MCF 10A (cell line): ENCODE measurements around the gene HSP90AB1. TPM values are rescaled to one million over a fixed set of nuclear protein-coding genes. Genes with fewer than 3 reads are reported as not detected.
A peak's percentile ranks its signal among the peaks of the same experiment; 100 is the strongest.

Experiments
- BruUV-seq: library from RNA; stranded (reverse); fragments of 400-500 nt; replicated peaks from 2 replicates; lab custom pipeline; 2021; lab: Mats Ljungman, UMichigan
- CTCF ChIA-PET: fragments of 300-600 bp; sonication (Branson Sonifier 250); formaldehyde crosslinking; extraction: SDS; loops from one replicate; lab custom pipeline; 2021; ENCODE audit warnings: antibody characterized with exemption, inconsistent platforms; lab: Yijun Ruan, JAX
- POLR2A ChIA-PET: fragments of 300-600, 350-650 bp; sonication (Branson Sonifier 250); formaldehyde crosslinking; extraction: SDS; loops from one replicate; lab custom pipeline; 2020; ENCODE audit warnings: antibody characterized with exemption, inconsistent platforms; lab: Yijun Ruan, JAX
- DNase-seq: peaks from one replicate; pipeline ENCODE4 v3.0.0-alpha.2; 2018; ENCODE audit not compliant: unreplicated experiment
- H3K27ac Mint-ChIP-seq: one replicate; pipeline ENCODE4 v1.8.0; 2022; ENCODE audit warnings: mild to moderate bottlenecking, low read depth, mixed read lengths; ENCODE audit not compliant: unreplicated experiment
- H3K27me3 Mint-ChIP-seq: one replicate; pipeline ENCODE4 v1.8.0; 2022; ENCODE audit warnings: mixed read lengths; ENCODE audit not compliant: insufficient read depth, unreplicated experiment
- H3K36me3 Mint-ChIP-seq: one replicate; pipeline ENCODE4 v1.8.0; 2022; ENCODE audit warnings: mild to moderate bottlenecking, moderate library complexity, mixed read lengths; ENCODE audit not compliant: insufficient read depth, unreplicated experiment
- H3K4me1 Mint-ChIP-seq: one replicate; pipeline ENCODE4 v1.8.0; 2022; ENCODE audit warnings: mixed read lengths; ENCODE audit not compliant: insufficient read depth, unreplicated experiment
- H3K4me3 Mint-ChIP-seq: one replicate; pipeline ENCODE4 v1.8.0; 2022; ENCODE audit warnings: mild to moderate bottlenecking, moderate library complexity, mixed read lengths; ENCODE audit not compliant: unreplicated experiment
- H3K9me3 Mint-ChIP-seq: one replicate; pipeline ENCODE4 v1.8.0; 2022; ENCODE audit warnings: mixed read lengths; ENCODE audit not compliant: unreplicated experiment
- CTCF ChIP-seq: fragments of 200-600 bp; IDR thresholded peaks from one replicate; pipeline ENCODE4 v1.8.0; 2022; ENCODE audit warnings: antibody characterized with exemption, mild to moderate bottlenecking; ENCODE audit not compliant: unreplicated experiment
- intact Hi-C: fragments of 100-400 bp; cut with micrococcal nuclease; formaldehyde crosslinking; loops from 2 replicates; pipeline ENCODE4 v1.14.1; 2022
- total RNA-seq: library from RNA; stranded (reverse); gene quantifications from 2 replicates; pipeline ENCODE4 v1.2.3, GENCODE V29; 2022

Gene HSP90AB1
- total RNA-seq, 1 experiment from 2014 or later, result 577 TPM

- Mint-ChIP-seq H3K4me3 (no peak overlapping the region), H3K27ac (no peak overlapping the region), H3K9me3 (no peaks in the 10 kb centered on the region), H3K4me1 (peaks cover 56% of the 10 kb centered on the region), H3K36me3 (no peaks in the 10 kb centered on the region), H3K27me3 (no peaks in the 10 kb centered on the region)
- intact Hi-C loops, result no loop called here
- no peak for DNase-seq
- POLR2A ChIA-PET, result interaction anchor here (5.4 kb wide), 1 partner anchor 21 kb away, joined by 62 read pairs; the partner anchor contains the start of gene HSP90AB1
- CTCF ChIA-PET, result interaction anchor here (0.6 to 6.0 kb wide), 9 partner anchors 9 to 172 kb away, joined by 3 to 52 read pairs (median 8); no protein-coding TSS in a partner anchor
- no peak for TF ChIP-seq CTCF
- no TSS peak for BruUV-seq
Measured at GRCh38 chr6:44225579-44226325, 21.1 kb upstream of the HSP90AB1 start.

GRCh38 chr6:44226368-44227147 is 20.3 kb upstream of the HSP90AB1 start:
- ChIA-PET POLR2A (interaction anchor here (1.0 to 1.5 kb wide), 2 partner anchors 18 to 30 kb away, joined by 4 read pairs; no protein-coding TSS in a partner anchor), CTCF (interaction anchor here (0.6 to 6.0 kb wide), 8 partner anchors 9 to 59 kb away, joined by 3 to 52 read pairs (median 8); partner anchors contain the start of gene SLC35B2)
- Mint-ChIP-seq H3K36me3 (no peaks in the 10 kb centered on the region), H3K27ac (peak overlapping the region; percentile 35), H3K4me3 (no peak overlapping the region), H3K9me3 (no peaks in the 10 kb centered on the region), H3K27me3 (no peaks in the 10 kb centered on the region), H3K4me1 (peaks cover 48% of the 10 kb centered on the region)
- no TSS peak for BruUV-seq
- intact Hi-C loops, result no loop called here
- DNase-seq, result no peak
- TF ChIP-seq CTCF, result no peak

- Mint-ChIP-seq H3K27me3 (no peaks in the 10 kb centered on the region), H3K4me3 (no peak overlapping the region), H3K36me3 (no peaks in the 10 kb centered on the region), H3K9me3 (no peaks in the 10 kb centered on the region), H3K4me1 (peaks cover 42% of the 10 kb centered on the region), H3K27ac (peak overlapping the region; percentile 35)
- intact Hi-C loops, result no loop called here
- no TSS peak for BruUV-seq
- CTCF ChIA-PET, result interaction anchor here (0.5 to 2.6 kb wide), 10 partner anchors 8 to 249 kb away, joined by 3 to 9 read pairs (median 3); partner anchors contain the start of gene SLC35B2
- no peak for DNase-seq
- no peak for TF ChIP-seq CTCF
- POLR2A ChIA-PET, result interaction anchor here (0.6 to 1.5 kb wide), 3 partner anchors 18 to 41 kb away, joined by 3 to 4 read pairs (median 4); no protein-coding TSS in a partner anchor
Measured at GRCh38 chr6:44227148-44227793, 19.6 kb upstream of the HSP90AB1 start.
